HG03025 (cell line): ENCODE results near the gene LRRTM3.

Experiments
- ATAC-seq: cut with Tn5 transposase; IDR thresholded peaks from one replicate; pipeline ENCODE4 v1.9.1; 2021; ENCODE audit warnings: mild to moderate bottlenecking, moderate library complexity; ENCODE audit not compliant: unreplicated experiment, low FRiP score

The LRRTM3 gene

GRCh38 chr10:66925896-66926715 lies at the start of gene LRRTM3:
Gene LRRTM3 (plus strand): TSS chr10:66926036.
- ATAC-seq = peak; percentile 100

GRCh38 chr10:66877361-66877760 lies 48.5 kb upstream of the LRRTM3 start:
- ATAC-seq = no peak

- ATAC-seq = no peak
Measured at GRCh38 chr10:66880292-66880691, 45.5 kb upstream of the LRRTM3 start.

GRCh38 chr10:66880826-66881225 lies 45.0 kb upstream of the LRRTM3 start:
- no peak for ATAC-seq

- ATAC-seq = no peak
Measured at GRCh38 chr10:66881814-66882213, 44.0 kb upstream of the LRRTM3 start.

- no peak for ATAC-seq
Measured at GRCh38 chr10:66882271-66882670, 43.6 kb upstream of the LRRTM3 start.

GRCh38 chr10:66886848-66887247 lies 39.0 kb upstream of the LRRTM3 start:
- no peak for ATAC-seq

GRCh38 chr10:66888237-66888636 lies 37.6 kb upstream of the LRRTM3 start:
- no peak for ATAC-seq

- no peak for ATAC-seq
Measured at GRCh38 chr10:66892871-66893270, 33.0 kb upstream of the LRRTM3 start.

- no peak for ATAC-seq
Measured at GRCh38 chr10:66910671-66911070, 15.2 kb upstream of the LRRTM3 start.

GRCh38 chr10:66916030-66916429 lies 9.8 kb upstream of the LRRTM3 start:
- ATAC-seq = no peak

GRCh38 chr10:66917104-66917503 lies 8.7 kb upstream of the LRRTM3 start:
- ATAC-seq = no peak

- no peak for ATAC-seq
Measured at GRCh38 chr10:66919248-66919647, 6.6 kb upstream of the LRRTM3 start.

GRCh38 chr10:66924674-66925345 lies 1.0 kb upstream of the LRRTM3 start:
- no peak for ATAC-seq

- no peak for ATAC-seq
Measured at GRCh38 chr10:66925373-66925772, 463 bp upstream of the LRRTM3 start.

GRCh38 chr10:66926841-66927240 lies 1.0 kb downstream of the LRRTM3 start:
- ATAC-seq = no peak

- ATAC-seq = no peak
Measured at GRCh38 chr10:66927251-66927935, 1.6 kb downstream of the LRRTM3 start.

GRCh38 chr10:66927971-66928770 lies 2.3 kb downstream of the LRRTM3 start:
- ATAC-seq = no peak

- no peak for ATAC-seq
Measured at GRCh38 chr10:66928776-66929175, 2.9 kb downstream of the LRRTM3 start.

GRCh38 chr10:66929375-66929774 lies 3.5 kb downstream of the LRRTM3 start:
- no peak for ATAC-seq
